C4-2B (cell line): ENCODE measurements around the gene CHRNE.
"Not testable (repeated sequence)": the region's sequence is repeated elsewhere in the genome, so short reads cannot be mapped to it uniquely, and the experiment has no call there.

Source experiments
- H3K27ac ChIP-seq: fragments of 450-650 bp; 2 replicates; pipeline ENCODE4 v1.5.1; 2017
- CTCF ChIP-seq: fragments of 450-650 bp; conservative IDR thresholded peaks from 2 replicates; pipeline ENCODE4 v1.5.1; 2017; ENCODE audit warnings: mild to moderate bottlenecking
- ZFX ChIP-seq: fragments of 450-650 bp; IDR thresholded peaks from 2 replicates; pipeline ENCODE4 v1.6.1; 2017

The CHRNE gene

GRCh38 chr17:4933646-4934045 lies 30.7 kb upstream of the CHRNE start:
- TF ChIP-seq CTCF, result no peak
- no peak for TF ChIP-seq ZFX
- no peak overlapping the region for H3K27ac ChIP-seq

- TF ChIP-seq ZFX (no peak), CTCF (no peak)
- H3K27ac ChIP-seq, result no peak overlapping the region
Measured at GRCh38 chr17:4932756-4933155, 29.9 kb upstream of the CHRNE start.

GRCh38 chr17:4931963-4932362 lies 29.1 kb upstream of the CHRNE start, which contains the start of gene GP1BA:
GP1BA (plus strand) TSS chr17:4932277; CDS start chr17:4932605, 328 bp downstream.
- H3K27ac ChIP-seq, result no peak within 1 kb of the TSS
- TF ChIP-seq CTCF (no peak), ZFX (no peak)

- no peak overlapping the region for H3K27ac ChIP-seq
- TF ChIP-seq ZFX, result no peak
- no peak for TF ChIP-seq CTCF
Measured at GRCh38 chr17:4928881-4929280, 26.0 kb upstream of the CHRNE start.

- H3K27ac ChIP-seq, result not testable (repeated sequence)
Measured at GRCh38 chr17:4926577-4927335, 23.9 kb upstream of the CHRNE start.

GRCh38 chr17:4921320-4921719 lies 18.4 kb upstream of the CHRNE start:
- no peak overlapping the region for H3K27ac ChIP-seq
- TF ChIP-seq ZFX (no peak), CTCF (no peak)

- H3K27ac ChIP-seq, result no peak overlapping the region
- TF ChIP-seq ZFX (no peak), CTCF (no peak)
Measured at GRCh38 chr17:4920351-4921048, 17.6 kb upstream of the CHRNE start.
